ENCODE measurements around the gene TMPRSS11A. TPM values are rescaled to one million over a fixed set of nuclear protein-coding genes. Genes with fewer than 3 reads are reported as not detected.

The TMPRSS11A gene
- total RNA-seq, 2 experiments from 2014 or later, result not detected

DNA sequence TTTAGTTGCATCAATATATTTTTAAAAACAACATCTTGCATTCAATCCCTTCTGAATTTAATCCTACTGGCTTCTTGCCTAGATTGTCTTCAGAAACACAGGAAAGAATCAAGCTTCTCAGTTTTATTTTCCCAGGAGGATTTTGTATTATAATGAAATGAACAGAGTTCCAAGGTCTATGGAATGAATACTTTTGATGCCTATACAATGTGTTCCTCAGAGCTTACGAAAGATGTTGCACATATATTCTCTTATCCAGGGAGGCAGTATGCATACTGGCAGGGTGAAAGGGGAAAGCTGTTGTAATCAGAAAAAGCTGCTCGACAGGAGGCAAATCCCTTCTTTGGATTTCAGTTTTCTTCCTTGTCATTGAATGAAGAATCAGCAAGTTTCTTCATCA is 88.3 kb downstream of the TMPRSS11A start:
- DNase-seq (ENCODE audit: low spot score), result no peak
- H3K79me2 ChIP-seq (ENCODE audit: insufficient read depth, low read depth, low read length), result no peaks in the 10 kb centered on the region
- H2AFZ ChIP-seq (ENCODE audit: low read length), result no peak overlapping the region
- H3K27ac ChIP-seq (ENCODE audit: low read depth, low read length, poor library complexity, severe bottlenecking), result no peak overlapping the region
- no peaks in the 10 kb centered on the region for H3K9me3 ChIP-seq (ENCODE audit: low read length)
- H3K4me1 ChIP-seq (ENCODE audit: insufficient read depth, low read length, poor library complexity, severe bottlenecking), result no peaks in the 10 kb centered on the region
- CTCF ChIA-PET (ENCODE audit: unreplicated experiment), result no interaction called here
- no peaks in the 10 kb centered on the region for H3K9me2 ChIP-seq (ENCODE audit: insufficient read depth, low read length)
- BruUV-seq (replicated peaks), result no TSS peak
- TF ChIP-seq, protein P1, sequence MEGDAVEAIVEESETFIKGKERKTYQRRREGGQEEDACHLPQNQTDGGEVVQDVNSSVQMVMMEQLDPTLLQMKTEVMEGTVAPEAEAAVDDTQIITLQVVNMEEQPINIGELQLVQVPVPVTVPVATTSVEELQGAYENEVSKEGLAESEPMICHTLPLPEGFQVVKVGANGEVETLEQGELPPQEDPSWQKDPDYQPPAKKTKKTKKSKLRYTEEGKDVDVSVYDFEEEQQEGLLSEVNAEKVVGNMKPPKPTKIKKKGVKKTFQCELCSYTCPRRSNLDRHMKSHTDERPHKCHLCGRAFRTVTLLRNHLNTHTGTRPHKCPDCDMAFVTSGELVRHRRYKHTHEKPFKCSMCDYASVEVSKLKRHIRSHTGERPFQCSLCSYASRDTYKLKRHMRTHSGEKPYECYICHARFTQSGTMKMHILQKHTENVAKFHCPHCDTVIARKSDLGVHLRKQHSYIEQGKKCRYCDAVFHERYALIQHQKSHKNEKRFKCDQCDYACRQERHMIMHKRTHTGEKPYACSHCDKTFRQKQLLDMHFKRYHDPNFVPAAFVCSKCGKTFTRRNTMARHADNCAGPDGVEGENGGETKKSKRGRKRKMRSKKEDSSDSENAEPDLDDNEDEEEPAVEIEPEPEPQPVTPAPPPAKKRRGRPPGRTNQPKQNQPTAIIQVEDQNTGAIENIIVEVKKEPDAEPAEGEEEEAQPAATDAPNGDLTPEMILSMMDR (conservative IDR thresholded peaks at IDR 0.05; ENCODE audit: low read length), result no peak
- TF ChIP-seq EZH2phosphoT487 (IDR thresholded peaks at IDR 0.05; ENCODE audit: borderline replicate concordance, low read depth, low read length), result no peak
- no peaks in the 10 kb centered on the region for H3K36me3 ChIP-seq (ENCODE audit: insufficient read depth, low read length)
- intact Hi-C loops (cut with micrococcal nuclease; ENCODE audit: unreplicated experiment), result no loop called here
- POLR2A ChIA-PET, result no interaction called here
- H4K20me1 ChIP-seq (ENCODE audit: insufficient read depth, low read length), result no peaks in the 10 kb centered on the region
- H3K4me3 ChIP-seq (ENCODE audit: low read depth, low read length, poor library complexity, severe bottlenecking), result no peak overlapping the region
- H3K4me2 ChIP-seq (ENCODE audit: low read length), result no peak overlapping the region

DNA sequence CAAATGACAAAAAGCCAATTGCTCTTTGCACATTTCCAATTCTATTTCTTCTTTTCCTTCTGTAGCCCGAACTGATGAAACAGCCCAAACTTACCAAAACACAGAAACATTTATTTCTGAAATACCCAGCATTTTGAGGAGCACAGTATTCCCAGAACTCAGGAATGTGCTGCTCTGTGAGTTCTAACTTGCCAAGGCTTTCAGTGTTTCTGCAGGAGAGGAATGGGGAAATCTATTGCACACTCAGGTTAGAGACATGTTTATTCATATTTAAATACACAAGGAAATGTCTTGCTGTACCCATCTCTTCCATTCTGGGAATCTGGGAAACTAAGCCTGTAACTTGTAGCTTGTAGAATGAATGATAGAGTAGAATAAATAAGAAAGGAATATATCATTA is 90.2 kb downstream of the TMPRSS11A start:
- Histone ChIP-seq H3K79me2 (ENCODE audit: insufficient read depth, low read depth, low read length) (no peaks in the 10 kb centered on the region), H4K20me1 (ENCODE audit: insufficient read depth, low read length) (no peaks in the 10 kb centered on the region), H3K27ac (ENCODE audit: low read depth, low read length, poor library complexity, severe bottlenecking) (no peak overlapping the region), H3K9me2 (ENCODE audit: insufficient read depth, low read length) (no peaks in the 10 kb centered on the region), H3K9me3 (ENCODE audit: low read length) (no peaks in the 10 kb centered on the region), H2AFZ (ENCODE audit: low read length) (no peak overlapping the region), H3K4me1 (ENCODE audit: insufficient read depth, low read length, poor library complexity, severe bottlenecking) (no peaks in the 10 kb centered on the region), H3K36me3 (ENCODE audit: insufficient read depth, low read length) (no peaks in the 10 kb centered on the region), H3K4me3 (ENCODE audit: low read depth, low read length, poor library complexity, severe bottlenecking) (no peak overlapping the region), H3K4me2 (ENCODE audit: low read length) (no peak overlapping the region)
- ChIA-PET CTCF (ENCODE audit: unreplicated experiment) (no interaction called here), POLR2A (no interaction called here)
- no peak for DNase-seq (ENCODE audit: low spot score)
- intact Hi-C loops (cut with micrococcal nuclease; ENCODE audit: unreplicated experiment), result no loop called here
- no TSS peak for BruUV-seq (replicated peaks)
- no peak for TF ChIP-seq EZH2phosphoT487 (IDR thresholded peaks at IDR 0.05; ENCODE audit: borderline replicate concordance, low read depth, low read length)
- TF ChIP-seq, protein P1 (conservative IDR thresholded peaks at IDR 0.05; ENCODE audit: low read length), result no peak

DNA sequence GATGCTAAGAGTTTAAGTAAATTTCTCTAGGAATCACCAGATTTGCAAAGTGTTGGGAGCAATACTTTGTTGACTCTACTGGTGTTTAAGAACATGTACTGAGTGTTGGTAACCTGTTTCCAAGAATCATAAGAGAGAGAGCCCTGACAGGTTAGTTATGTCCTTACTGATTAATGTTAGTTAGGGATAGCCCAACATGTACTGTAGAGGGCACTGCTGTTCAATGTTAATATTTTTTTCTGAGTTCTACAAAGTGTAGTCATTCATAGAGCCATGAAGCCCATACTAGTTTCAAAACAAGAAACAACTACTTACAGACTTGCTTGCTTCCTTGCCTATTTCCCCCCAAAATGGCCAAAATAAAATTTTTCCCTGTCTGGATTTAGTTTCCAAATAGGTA is 91.4 kb downstream of the TMPRSS11A start:
- no peaks in the 10 kb centered on the region for H3K9me3 ChIP-seq (ENCODE audit: low read length)
- no peaks in the 10 kb centered on the region for H3K36me3 ChIP-seq (ENCODE audit: insufficient read depth, low read length)
- BruUV-seq (replicated peaks), result no TSS peak
- H3K79me2 ChIP-seq (ENCODE audit: insufficient read depth, low read depth, low read length), result no peaks in the 10 kb centered on the region
- no peak for TF ChIP-seq EZH2phosphoT487 (IDR thresholded peaks at IDR 0.05; ENCODE audit: borderline replicate concordance, low read depth, low read length)
- TF ChIP-seq, protein P1 (conservative IDR thresholded peaks at IDR 0.05; ENCODE audit: low read length), result peak; percentile 74
- H3K4me2 ChIP-seq (ENCODE audit: low read length), result no peak overlapping the region
- intact Hi-C loops (cut with micrococcal nuclease; ENCODE audit: unreplicated experiment), result no loop called here
- DNase-seq (ENCODE audit: low spot score), result peak; percentile 21
- ChIA-PET POLR2A (no interaction called here), CTCF (ENCODE audit: unreplicated experiment) (no interaction called here)
- H3K4me1 ChIP-seq (ENCODE audit: insufficient read depth, low read length, poor library complexity, severe bottlenecking), result no peaks in the 10 kb centered on the region
- H4K20me1 ChIP-seq (ENCODE audit: insufficient read depth, low read length), result no peaks in the 10 kb centered on the region
- no peak overlapping the region for H3K27ac ChIP-seq (ENCODE audit: low read depth, low read length, poor library complexity, severe bottlenecking)
- H3K4me3 ChIP-seq (ENCODE audit: low read depth, low read length, poor library complexity, severe bottlenecking), result no peak overlapping the region
- no peaks in the 10 kb centered on the region for H3K9me2 ChIP-seq (ENCODE audit: insufficient read depth, low read length)
- no peak overlapping the region for H2AFZ ChIP-seq (ENCODE audit: low read length)

Measured in OCI-LY7 (cell line).